ENCODE results near the gene RAB41. TPM values are rescaled to one million over a fixed set of nuclear protein-coding genes. Genes with fewer than 3 reads are reported as not detected.

RAB41 gene
- total RNA-seq, 2 donors from 2014 or later, result 1.3 TPM; not detected in 1

GRCh38 chrX:70254909-70255308, 27.1 kb upstream of the RAB41 start:
- TF ChIP-seq CTCF (IDR thresholded peaks at IDR 0.05) (no peak), POLR2AphosphoS5 (IDR thresholded peaks at IDR 0.05) (no peak), POLR2A (IDR thresholded peaks at IDR 0.05) (no peak)
- H3K9me3 ChIP-seq, result no peaks in the 10 kb centered on the region
- WGBS, result 90% methylated on average over 3 of the region's 3 CpGs
- DNase-seq (ENCODE audit: low spot score), result no peak
- H3K27ac ChIP-seq, result no peak overlapping the region
- H3K36me3 ChIP-seq, result no peaks in the 10 kb centered on the region
- H3K4me3 ChIP-seq, result no peak overlapping the region
- H3K4me1 ChIP-seq (replicated peaks), result no peaks in the 10 kb centered on the region
- no peaks in the 10 kb centered on the region for H3K27me3 ChIP-seq (replicated peaks; ENCODE audit: insufficient read depth)
- intact Hi-C loops (cut with DNase I), result no loop called here

GRCh38 chrX:70255452-70255851, 26.5 kb upstream of the RAB41 start:
- H3K4me3 ChIP-seq, result no peak overlapping the region
- intact Hi-C loops (cut with DNase I), result no loop called here
- no peak overlapping the region for H3K27ac ChIP-seq
- H3K36me3 ChIP-seq, result no peaks in the 10 kb centered on the region
- no peaks in the 10 kb centered on the region for H3K9me3 ChIP-seq
- 93% methylated on average over 2 of the region's 2 CpGs for WGBS
- no peaks in the 10 kb centered on the region for H3K4me1 ChIP-seq (replicated peaks)
- TF ChIP-seq CTCF (IDR thresholded peaks at IDR 0.05), result no peak
- no peak for TF ChIP-seq POLR2AphosphoS5 (IDR thresholded peaks at IDR 0.05)
- TF ChIP-seq POLR2A (IDR thresholded peaks at IDR 0.05), result no peak
- DNase-seq (ENCODE audit: low spot score), result no peak
- H3K27me3 ChIP-seq (replicated peaks; ENCODE audit: insufficient read depth), result no peaks in the 10 kb centered on the region

- no peaks in the 10 kb centered on the region for H3K4me1 ChIP-seq (replicated peaks)
- no peak overlapping the region for H3K27ac ChIP-seq
- intact Hi-C loops (cut with DNase I), result no loop called here
- 84% methylated on average over 5 of the region's 5 CpGs for WGBS
- H3K36me3 ChIP-seq, result no peaks in the 10 kb centered on the region
- H3K4me3 ChIP-seq, result no peak overlapping the region
- no peak for TF ChIP-seq POLR2AphosphoS5 (IDR thresholded peaks at IDR 0.05)
- TF ChIP-seq CTCF (IDR thresholded peaks at IDR 0.05), result no peak
- no peak for TF ChIP-seq POLR2A (IDR thresholded peaks at IDR 0.05)
- H3K27me3 ChIP-seq (replicated peaks; ENCODE audit: insufficient read depth), result no peaks in the 10 kb centered on the region
- no peak for DNase-seq (ENCODE audit: low spot score)
- no peaks in the 10 kb centered on the region for H3K9me3 ChIP-seq
These were observed 24.3 kb upstream of the RAB41 start for GRCh38 chrX:70257423-70258288.

GRCh38 chrX:70260104-70260503, 21.9 kb upstream of the RAB41 start, which contains the start of gene P2RY4:
Gene P2RY4, minus strand, starts transcription at chrX:70260204. Its CDS starts 580 bp downstream, at chrX:70259624.
- H3K4me1 ChIP-seq (replicated peaks), result no peaks in the 10 kb centered on the region
- H3K9me3 ChIP-seq, result no peaks in the 10 kb centered on the region
- TF ChIP-seq POLR2A (IDR thresholded peaks at IDR 0.05) (no peak), POLR2AphosphoS5 (IDR thresholded peaks at IDR 0.05) (no peak), CTCF (IDR thresholded peaks at IDR 0.05) (no peak)
- no peak within 1 kb of the TSS for H3K27ac ChIP-seq
- no peaks in the 10 kb centered on the region for H3K36me3 ChIP-seq
- no peak within 1 kb of the TSS for H3K4me3 ChIP-seq
- H3K27me3 ChIP-seq (replicated peaks; ENCODE audit: insufficient read depth), result no peaks in the 10 kb centered on the region
- 62% methylated on average over 4 of the region's 4 CpGs for WGBS
- intact Hi-C loops (cut with DNase I), result no loop called here
- DNase-seq (ENCODE audit: low spot score), result no peak

All from prostate gland (tissue), 2 donors.